Suppressor macrophage (primary cell): ENCODE data around the gene VMAC.
"Not testable (repeated sequence)": the region's sequence is repeated elsewhere in the genome, so short reads cannot be mapped to it uniquely, and the experiment has no call there.

Experiments
- DNase-seq, 4 experiments: peaks; one replicate each; pipeline ENCODE4 v3.0.0-alpha.2; 2020 to 2022
- total RNA-seq, 17 experiments: gene quantifications; one replicate each; lab custom pipeline; 2026; ENCODE audit warnings: mixed read lengths in 6 of 17, inconsistent platforms in 3 of 17; lab: John Stamatoyannopoulos, UW

The VMAC gene
- 1.6 to 15.8 (median 8.5) reads per million in 17 experiments for total RNA-seq

- peak; percentile 100 for DNase-seq
These were observed at the start of gene VMAC for GRCh38 chr19:5904352-5905113. TSS of gene VMAC (plus strand) at chr19:5904872. CDS start at chr19:5904891, 19 bp downstream.

DNA sequence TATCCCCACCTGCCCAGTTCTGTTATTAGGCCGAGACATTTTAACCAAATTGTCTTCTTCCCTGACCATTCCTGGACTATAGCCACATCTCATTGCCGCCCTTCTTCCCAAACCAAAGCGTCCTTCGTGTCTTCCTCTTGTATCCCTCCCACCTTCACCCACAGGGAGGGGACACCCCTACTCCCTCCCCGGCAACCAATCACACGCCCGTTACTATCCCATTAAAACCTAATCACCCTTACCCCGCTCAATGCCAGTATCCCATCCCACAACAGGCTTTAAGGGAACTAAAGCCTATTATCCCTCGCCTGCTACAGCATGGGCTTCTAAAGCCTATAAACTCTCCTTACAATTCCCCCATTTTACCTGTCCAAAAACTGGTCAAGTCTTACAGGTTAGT is 49.5 kb upstream of the VMAC start:
- DNase-seq: not testable (repeated sequence)

DNA sequence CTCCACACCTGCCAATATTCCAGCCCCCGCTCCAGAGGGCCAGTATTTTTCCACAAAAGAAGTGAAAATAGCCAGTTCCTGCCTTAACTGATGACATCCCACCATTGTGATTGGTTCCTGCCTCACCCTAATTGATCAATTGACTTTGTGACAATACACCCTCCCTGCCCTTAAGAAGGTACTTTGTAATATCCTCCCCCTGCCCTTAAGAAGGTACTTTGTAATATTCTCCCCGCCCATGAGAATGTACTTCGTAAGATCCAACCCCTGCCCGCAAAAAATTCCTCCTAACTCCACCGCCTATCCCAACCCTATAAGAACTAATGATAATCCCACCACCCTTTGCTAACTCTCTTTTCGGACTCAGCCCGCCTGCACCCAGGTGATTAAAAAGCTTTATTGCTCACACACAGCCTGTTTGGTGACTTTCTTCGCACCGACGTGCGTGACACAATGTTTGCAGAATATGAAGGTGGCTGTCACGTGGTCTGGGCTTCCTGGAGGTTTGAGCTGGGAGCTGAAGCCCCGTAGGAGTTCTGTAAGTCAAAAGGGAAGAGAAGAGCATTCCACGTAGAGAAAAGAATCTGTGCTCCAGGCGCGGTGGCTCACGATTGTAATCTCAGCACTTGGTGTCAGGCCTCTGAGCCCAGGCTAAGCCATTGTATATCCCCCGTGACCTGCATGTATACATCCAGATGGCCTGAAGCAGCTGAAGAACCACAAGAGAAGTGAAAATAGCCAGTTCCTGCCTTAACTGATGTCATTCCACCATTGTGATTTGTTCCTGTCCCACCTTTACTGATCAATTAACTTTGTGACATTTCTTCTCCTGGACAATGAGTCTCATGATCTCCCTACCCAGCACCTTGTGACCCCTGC is 47.2 kb upstream of the VMAC start:
- no peak for DNase-seq

- DNase-seq: no peak
These were observed 41.5 kb upstream of the VMAC start for GRCh38 chr19:5863030-5863665.

DNA sequence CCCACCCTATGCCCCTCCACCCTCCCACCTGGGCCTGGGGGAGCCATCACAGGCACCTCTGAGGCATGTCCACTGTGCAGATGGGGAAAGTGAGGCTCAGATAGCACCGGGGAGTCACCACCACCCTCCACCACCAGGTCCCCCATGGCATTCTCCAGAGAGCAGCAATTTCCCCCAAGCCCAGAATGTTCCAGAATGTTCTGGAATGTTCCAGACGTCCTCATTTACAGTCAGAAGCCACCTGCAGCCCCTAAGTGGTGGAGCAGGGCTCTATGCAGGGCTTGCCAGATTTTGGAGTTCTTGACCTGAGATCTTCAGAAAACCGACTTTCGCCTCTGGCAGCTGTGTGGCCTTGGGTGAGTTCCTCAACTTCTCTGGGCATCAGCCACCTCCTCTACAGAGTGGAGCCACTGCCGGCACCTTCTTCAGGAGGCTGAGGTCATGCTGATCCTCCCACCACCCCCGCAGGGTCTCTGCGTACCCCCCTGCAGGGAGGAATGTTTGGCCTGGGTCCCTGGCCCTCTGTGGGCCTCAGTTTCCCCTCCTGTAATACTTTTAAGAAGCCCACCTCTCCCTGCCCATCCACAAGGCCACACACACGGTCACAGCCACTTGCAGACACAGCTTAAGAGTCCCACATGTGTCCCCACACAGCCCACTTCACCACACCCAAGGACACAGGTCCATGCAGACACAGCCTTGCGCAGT is 40.5 kb upstream of the VMAC start:
- DNase-seq: no peak

GRCh38 chr19:5864725-5865486 is 39.8 kb upstream of the VMAC start:
- no peak for DNase-seq

DNA sequence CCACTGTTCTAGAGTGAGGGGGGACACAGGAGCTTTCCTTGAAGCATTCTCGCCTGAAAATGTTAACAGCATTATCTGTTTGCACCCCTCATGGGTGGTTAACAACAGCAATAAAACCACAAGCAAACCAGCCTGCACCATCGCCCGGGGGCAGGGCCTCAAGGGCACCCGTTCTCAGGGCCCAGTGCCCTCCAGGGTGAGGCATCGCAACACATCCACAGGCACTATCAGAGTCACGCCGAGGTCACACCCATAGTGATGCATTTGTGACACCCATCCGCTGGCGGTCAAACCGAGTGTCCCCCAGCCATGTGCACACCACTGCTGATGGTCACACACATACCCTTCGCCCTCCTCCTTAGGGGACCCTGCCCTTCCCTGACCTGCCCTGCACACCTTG is 38.9 kb upstream of the VMAC start:
- no peak for DNase-seq

GRCh38 chr19:5867201-5868136 is 37.2 kb upstream of the VMAC start:
- no peak for DNase-seq

DNA sequence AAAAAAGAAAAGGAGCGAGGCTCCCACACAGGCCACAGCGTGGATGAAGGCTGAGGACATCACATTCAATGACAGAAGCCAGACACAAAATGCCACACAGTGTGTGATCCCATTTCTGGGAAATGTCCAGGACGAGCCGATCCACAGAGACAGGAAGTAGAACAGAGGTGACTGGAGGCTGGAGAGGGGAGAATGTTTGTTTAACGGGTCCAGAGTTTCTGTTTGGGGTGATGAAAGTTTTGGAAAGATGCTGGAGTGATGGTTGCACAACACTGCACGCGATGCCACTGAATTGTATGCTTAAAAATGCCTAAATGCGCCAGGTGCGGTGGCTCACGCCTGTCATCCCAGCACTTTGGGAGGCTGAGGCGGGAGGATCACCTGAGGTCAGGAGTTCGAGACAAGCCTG is 33.7 kb upstream of the VMAC start:
- DNase-seq: no peak

DNA sequence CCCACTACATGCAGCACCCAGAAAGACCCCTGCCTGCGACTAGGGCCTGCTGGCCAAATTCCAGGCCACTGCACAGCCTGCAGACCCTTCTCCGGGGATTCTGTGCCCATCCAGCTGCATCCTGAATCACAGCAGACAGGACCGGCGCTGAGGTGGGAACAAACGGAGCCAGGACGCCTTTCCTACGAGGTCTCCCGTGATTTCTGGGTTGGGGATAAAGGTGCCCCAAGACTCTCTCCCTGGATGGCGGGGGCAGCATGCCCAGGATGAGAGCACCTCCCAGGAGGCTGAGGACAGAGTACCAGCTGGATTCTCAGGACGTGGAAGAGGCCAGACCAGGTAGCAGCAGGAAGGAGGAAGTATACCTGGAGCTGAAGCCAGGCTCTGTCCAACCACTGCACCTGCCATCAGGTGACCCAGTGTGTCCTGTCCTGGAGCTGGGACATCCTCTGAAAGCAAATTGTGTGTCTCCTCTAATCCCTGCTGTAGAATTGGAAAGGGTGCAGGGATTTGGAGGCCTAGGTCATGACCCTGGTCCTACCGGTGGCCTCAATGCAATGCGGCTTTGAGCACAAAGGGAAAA is 31.0 kb upstream of the VMAC start:
- DNase-seq: no peak

DNA sequence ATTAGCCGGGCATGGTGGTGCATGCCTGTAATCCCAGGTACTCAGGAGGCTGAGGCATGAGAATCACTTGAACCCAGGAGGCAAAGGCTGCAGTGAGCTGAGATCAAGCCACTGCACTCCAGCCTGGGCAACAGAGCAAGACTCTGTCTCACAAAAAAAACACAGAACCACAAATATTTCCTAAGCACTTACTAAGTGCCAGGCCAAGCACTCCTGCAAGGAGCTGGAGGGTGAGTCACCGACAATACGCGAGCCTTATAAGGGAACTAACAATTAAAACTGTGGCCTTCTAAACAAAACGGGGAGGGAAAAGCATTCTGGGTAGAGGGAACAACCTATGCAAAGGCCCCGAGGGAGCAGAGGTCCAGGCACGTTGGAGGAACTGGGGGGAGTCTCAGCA is 30.2 kb upstream of the VMAC start:
- peak; percentile 38 to 74 (median 66) for DNase-seq

GRCh38 chr19:5877427-5877826 is 27.2 kb upstream of the VMAC start:
- DNase-seq: no peak

DNA sequence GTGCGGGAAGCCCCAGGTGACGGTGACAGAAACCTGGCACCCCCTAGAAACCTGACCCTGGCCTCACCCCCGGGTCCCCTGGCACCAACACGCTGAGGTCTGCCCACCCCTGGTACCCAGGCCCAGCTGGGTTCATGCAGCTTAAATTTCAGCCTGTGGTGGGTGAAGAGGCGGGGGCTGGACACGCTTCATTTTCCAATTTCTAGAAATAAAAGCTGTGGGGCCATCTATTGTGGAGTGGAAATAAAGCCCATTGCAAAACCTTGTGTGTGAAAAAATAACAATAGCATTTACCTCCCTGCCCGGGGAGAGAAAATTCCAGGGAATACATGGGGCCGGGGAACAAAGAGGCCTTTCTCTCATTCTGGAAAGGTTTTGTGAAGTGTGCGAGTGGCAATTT is 26.8 kb upstream of the VMAC start:
- DNase-seq: no peak

DNA sequence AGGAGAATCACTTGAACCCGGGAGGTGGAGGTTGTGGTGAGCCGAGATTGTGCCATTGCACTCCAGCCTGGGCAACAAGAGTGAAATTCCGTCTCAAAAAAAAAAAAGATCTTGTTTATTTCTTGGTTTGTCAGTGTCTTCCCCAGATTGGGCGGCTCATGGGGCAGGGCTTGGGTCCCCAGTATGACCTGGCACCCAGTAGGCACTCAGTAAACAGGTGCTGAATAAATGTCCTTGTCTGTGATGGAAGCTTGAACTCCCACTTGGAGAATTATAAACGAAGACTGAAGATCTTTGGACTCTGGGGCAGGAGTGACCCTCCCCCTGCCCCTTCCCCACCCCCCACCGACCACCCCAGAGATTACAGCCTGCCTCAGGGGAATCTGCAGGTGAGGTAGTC is 24.5 kb upstream of the VMAC start:
- DNase-seq: no peak

- no peak for DNase-seq
These were observed 24.0 kb upstream of the VMAC start for GRCh38 chr19:5880604-5881078.

- no peak for DNase-seq
These were observed 23.0 kb upstream of the VMAC start for GRCh38 chr19:5881543-5882299.

DNA sequence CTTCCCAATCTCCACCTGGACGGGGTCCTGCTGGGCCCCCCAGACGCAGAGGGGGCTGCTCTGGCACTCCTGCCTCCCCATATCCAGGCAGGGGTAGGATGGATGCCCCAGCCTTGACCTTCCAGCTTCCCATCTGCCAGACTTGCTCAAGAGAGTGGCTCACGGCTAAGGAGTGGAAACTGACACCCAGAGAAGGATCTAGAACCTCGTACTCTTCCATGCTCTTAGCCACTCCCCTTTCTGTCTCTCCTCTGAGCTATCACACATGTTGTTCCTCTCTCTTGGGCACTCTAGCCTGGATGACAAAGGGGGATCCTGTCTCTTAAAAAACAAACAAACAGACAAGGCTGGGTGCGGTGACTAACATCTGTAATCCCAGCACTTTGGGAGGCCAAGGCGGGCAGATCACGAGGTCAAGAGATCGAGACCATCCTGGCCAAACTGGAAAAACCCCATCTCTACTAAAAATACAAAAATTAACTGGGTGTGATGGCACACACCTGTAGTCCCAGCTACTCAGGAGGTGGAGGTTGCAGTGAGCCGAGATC is 22.2 kb upstream of the VMAC start:
- DNase-seq: no peak

GRCh38 chr19:5883157-5883873 is 21.4 kb upstream of the VMAC start:
- not testable (repeated sequence) for DNase-seq
